SK-N-SH (cell line): ENCODE measurements around the gene ITGA2B.

Experiments
- GABPA ChIP-seq: IDR thresholded peaks from 2 replicates; pipeline ENCODE4 v1.4.0; 2012; ENCODE audit warnings: low read depth, mild to moderate bottlenecking
- JUND ChIP-seq: IDR thresholded peaks from 2 replicates; pipeline ENCODE4 v1.4.0; 2012
- MXI1 ChIP-seq: IDR thresholded peaks from 2 replicates; pipeline ENCODE4 v1.6.1; 2012; ENCODE audit warnings: mild to moderate bottlenecking, low read depth, low read length, improper control_type of control experiment
- NRF1 ChIP-seq: IDR thresholded peaks from 2 replicates; pipeline ENCODE4 v1.6.1; 2012; ENCODE audit warnings: low read depth, mild to moderate bottlenecking, low read length
- PBX3 ChIP-seq: IDR thresholded peaks from 2 replicates; pipeline ENCODE4; 2012
- POLR2AphosphoS5 ChIP-seq: IDR thresholded peaks from 2 replicates; pipeline ENCODE4 v1.6.1; 2012; ENCODE audit warnings: low read depth, low read length
- REST ChIP-seq: IDR thresholded peaks from 2 replicates; pipeline ENCODE4 v1.6.1; 2012; ENCODE audit warnings: mild to moderate bottlenecking, low read depth, low read length, moderate library complexity
- YY1 ChIP-seq: IDR thresholded peaks from 2 replicates; pipeline ENCODE4 v1.4.0; 2012; ENCODE audit warnings: low read depth, mild to moderate bottlenecking
- TF ChIP-seq, protein P1 (sequence below): fragments of 200-600 bp; sonication (generic); IDR thresholded peaks from 2 replicates; pipeline ENCODE4 v1.6.1; 2017; ENCODE audit warnings: antibody characterized with exemption, mild to moderate bottlenecking, moderate library complexity
- TF ChIP-seq, protein P2 (sequence below): IDR thresholded peaks from 2 replicates; pipeline ENCODE4 v1.4.0; 2012; ENCODE audit warnings: low read depth

GRCh38 chr17:44353672-44354331 is 35.6 kb downstream of the ITGA2B start:
- TF ChIP-seq, protein P1, sequence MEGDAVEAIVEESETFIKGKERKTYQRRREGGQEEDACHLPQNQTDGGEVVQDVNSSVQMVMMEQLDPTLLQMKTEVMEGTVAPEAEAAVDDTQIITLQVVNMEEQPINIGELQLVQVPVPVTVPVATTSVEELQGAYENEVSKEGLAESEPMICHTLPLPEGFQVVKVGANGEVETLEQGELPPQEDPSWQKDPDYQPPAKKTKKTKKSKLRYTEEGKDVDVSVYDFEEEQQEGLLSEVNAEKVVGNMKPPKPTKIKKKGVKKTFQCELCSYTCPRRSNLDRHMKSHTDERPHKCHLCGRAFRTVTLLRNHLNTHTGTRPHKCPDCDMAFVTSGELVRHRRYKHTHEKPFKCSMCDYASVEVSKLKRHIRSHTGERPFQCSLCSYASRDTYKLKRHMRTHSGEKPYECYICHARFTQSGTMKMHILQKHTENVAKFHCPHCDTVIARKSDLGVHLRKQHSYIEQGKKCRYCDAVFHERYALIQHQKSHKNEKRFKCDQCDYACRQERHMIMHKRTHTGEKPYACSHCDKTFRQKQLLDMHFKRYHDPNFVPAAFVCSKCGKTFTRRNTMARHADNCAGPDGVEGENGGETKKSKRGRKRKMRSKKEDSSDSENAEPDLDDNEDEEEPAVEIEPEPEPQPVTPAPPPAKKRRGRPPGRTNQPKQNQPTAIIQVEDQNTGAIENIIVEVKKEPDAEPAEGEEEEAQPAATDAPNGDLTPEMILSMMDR, result no peak
- TF ChIP-seq POLR2AphosphoS5 (no peak), NRF1 (no peak), MXI1 (no peak), YY1 (no peak), JUND (no peak), REST (no peak), PBX3 (no peak), GABPA (no peak)
- TF ChIP-seq, protein P2, sequence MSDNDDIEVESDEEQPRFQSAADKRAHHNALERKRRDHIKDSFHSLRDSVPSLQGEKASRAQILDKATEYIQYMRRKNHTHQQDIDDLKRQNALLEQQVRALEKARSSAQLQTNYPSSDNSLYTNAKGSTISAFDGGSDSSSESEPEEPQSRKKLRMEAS, result no peak
